Inferior parietal cortex (tissue), 1 donor: ENCODE results near the gene C10orf105.

Experiments used
- DNase-seq: peaks from one replicate; pipeline ENCODE4 v3.0.0-alpha.2; 2016; ENCODE audit errors: extremely low spot score

C10orf105 gene

DNA sequence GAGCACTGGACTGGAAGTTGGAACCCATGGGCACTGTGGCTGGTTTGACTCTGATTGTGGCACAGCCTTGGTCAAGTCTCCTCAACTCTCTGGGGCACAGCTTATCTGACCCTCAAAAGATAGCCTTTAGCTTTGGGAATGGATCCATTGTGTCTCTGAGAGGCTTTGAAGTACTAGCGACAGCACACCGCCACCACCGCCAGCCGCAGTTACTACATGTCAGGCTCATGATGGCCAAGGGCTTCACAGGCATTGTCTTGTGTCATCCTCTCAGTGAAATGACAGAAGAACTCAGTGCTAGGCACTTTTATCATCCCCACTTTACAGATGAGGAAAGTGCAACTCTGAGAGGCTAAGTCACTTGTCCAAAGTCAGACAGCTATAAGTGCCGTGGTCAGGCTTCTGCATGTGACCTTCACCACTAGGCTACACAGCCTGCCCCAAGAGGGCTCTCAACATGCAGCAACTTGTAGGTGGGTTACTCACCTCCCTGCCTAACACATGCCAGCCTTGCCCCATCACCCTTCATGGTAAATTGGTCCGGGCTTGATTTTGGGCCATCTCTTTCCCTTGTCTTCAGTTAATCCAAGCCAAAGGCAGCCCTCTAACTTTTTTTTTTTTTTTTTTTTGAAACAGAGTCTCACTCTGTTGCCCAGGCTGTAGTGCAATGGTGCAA lies 44.1 kb downstream of the C10orf105 start:
- DNase-seq: no peak

DNA sequence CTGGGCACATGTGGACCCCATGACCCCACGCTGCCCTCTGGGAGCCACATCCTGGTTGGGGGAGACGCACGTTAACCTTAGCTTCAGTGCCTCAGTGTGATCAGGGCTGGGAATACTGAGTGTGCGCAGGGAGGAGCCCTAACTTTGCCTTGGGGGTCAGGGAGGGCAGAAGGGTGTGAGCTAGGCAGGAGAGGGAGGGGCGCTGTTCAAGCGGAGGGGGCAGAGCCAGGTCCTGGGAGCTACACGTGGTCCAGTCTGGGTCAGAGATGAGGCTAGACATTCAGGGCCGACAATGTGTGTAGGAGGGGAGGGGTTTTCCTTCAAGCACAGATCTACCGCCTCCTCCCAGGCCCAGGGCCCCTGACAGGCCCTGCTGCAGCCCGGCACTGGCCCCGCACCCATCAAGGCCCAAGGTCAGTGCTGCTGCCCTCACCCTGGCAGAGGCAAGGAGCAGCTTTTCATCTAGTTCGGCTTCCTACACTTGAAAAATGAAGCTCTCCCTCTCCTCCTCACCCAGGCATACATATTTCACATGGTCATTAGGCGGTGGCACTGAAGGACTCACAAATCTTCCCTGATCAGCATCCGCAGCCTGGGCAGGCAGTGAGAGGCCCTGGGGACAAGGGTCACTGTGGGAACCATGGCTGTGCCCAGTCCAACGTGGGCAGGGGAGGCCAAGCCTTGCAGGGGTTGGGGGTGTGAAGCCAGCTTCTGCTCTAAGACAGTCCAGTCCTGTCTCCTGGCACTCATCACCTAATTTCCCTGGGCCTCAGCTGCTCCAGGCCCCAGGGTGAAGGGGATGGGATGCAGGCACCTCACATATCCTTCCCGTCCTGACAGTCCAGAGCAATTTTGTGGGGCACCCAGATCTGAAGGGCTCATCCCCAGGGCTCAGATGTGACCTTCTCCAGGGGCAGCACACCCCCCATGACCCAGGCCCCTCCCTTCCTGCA lies 47.3 kb downstream of the C10orf105 start:
- DNase-seq: no peak

DNA sequence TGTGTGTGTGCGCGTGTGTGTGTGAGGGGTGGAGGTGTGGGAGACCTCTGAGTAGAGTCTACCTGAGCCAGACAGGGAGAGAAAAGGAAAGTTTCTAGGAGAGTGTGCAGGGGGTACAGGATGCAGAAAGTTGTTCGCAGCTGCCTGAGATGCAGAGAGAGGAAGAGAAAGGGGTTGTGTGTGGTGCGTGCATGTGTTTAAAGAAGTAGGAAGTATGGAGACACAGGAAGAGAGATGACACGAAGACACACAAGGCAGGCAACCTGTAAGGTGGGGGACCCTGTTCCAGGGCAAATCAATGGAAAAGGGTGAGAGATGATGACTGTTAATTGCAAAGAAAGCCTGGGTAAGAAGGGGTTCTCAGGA lies 52.2 kb downstream of the C10orf105 start:
- DNase-seq: no peak

DNA sequence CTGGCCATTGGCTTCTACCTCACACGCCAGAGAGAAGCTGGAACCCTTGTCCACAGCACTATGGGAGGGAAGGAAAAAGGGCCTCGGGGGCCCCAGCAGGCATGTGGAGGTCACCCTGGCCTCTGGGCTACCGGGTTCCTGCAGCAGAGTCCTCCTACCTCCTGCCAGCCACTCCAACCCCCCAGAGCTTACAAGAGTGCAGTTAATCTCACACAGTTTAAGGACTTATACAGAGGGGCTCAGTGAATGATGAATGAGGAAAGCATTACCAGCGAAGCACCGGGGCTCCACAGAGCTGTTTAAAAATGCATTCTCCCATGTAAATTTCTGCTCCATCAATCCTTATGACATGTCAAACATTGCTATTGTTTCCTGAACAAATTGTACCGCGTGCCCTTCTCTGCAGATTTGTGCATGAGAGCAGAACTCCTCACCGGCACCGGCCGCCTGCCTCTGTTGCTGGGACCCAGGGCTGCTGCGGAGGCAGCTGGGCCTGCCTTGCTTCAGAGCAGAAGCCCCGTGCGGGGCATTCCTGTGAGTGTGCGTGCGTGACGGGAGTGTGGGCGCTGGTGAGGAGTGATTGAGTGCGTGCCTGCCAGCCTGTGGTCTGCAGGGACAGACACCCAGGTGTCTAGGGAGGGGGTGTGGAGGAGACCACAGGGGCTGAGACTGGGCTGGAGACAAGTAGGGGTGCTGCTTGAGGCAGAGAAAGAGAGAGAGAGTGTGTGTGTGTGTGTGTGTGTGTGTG lies 52.8 kb downstream of the C10orf105 start:
- DNase-seq: no peak

DNA sequence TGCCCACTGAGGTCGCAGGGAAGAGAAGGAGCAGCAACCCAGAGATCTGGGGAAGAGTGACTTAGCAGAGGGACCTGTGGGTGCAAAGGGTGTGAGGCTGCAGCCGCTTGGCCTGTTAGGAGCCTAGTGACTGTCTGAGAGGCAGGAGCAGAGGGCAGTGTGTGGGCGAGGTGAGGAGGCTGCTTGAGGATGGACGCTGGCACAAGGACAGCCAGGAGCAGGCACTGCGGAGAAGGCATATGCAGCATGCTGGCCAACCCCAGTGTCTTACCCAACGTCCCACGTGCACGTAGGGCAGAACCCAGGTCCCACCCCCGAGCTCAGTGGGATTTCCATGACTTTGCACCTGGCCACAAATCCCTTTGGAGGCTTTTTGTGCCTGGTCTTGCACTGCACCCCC lies 54.1 kb downstream of the C10orf105 start:
- no peak for DNase-seq

DNA sequence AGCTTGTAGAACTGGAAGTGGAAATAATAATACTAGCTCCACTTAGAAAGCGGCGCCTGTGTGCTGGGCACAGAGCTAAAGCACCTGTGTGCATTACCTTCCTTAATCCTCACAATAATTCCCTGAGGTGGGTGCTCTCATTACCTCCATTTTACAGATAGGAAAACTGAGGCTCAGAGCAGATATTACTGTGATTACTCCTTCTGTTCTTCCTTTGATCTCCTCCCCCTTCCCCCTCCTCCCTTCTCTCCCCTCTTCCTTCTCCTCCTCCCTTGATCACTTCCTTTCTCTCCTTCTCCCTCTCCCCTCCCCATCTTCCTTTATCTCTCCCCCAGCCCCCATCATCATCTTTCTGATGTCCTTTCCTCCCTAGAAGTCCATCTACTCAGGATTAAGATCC lies 55.0 kb downstream of the C10orf105 start:
- DNase-seq: no peak

DNA sequence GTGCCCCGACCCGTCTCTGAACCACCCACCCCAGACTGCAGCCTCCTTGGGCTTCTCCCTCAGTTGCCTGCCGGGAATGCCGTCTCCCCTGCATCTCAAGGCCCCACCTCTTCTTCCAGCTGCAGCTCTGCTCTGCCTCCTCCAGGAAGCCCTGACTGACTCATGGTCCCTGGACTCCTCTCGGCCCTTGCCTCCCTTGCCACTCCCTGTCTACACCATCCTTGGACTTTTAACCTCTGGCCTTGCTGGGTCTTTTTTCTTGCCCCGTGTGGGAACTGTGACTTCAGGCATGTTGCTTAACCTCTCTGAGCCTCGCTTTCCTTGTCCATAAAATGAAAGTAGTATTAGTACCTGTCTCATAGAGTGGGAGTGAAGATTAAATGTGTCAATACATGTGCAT lies 56.3 kb downstream of the C10orf105 start:
- no peak for DNase-seq

DNA sequence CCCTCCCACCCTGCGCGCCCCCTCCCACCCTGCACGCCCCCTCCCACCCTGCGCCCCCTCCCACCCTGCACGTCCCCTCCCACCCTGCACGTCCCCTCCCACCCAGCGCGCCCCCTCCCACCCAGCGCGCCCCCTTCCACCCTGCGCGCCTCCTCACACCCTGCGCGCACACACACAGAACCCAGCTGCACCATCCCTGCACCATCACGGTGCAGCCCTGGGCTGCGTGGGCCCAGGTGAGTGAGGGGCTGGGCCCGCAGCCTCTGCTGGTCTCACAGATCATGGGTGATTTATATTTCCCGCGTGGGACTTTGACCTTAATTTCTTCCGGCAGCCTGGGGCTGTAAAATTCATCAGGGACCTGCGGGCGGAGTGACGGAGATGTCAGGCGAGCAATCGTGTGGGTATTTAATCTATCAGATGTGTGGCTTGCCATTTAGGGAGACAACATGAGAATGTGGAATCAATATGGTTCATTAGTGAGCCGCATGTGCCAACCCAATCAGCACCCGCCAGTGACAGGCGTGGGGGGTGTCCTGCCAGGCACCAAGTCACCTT lies 57.7 kb downstream of the C10orf105 start:
- no peak for DNase-seq
